OCI-LY7 (cell line): ENCODE data around the gene PMS1. TPM values are rescaled to one million over a fixed set of nuclear protein-coding genes. Genes with fewer than 3 reads are reported as not detected.

Experiments
- BruUV-seq: library from RNA; stranded (reverse); fragments of 400-500 nt; replicated peaks from 2 replicates; lab custom pipeline; 2021; lab: Mats Ljungman, UMichigan
- CTCF ChIA-PET: fragments of 300-600 bp; sonication (Branson Sonifier 250); formaldehyde crosslinking; loops from one replicate; lab custom pipeline; 2022; ENCODE audit warnings: antibody characterized with exemption; ENCODE audit not compliant: unreplicated experiment; lab: Charles Lee
- POLR2A ChIA-PET: fragments of 300-600 bp; sonication (Branson Sonifier 250); formaldehyde crosslinking; loops from one replicate; lab custom pipeline; 2022; ENCODE audit warnings: antibody characterized with exemption; lab: Charles Lee
- DNase-seq: peaks from one replicate; pipeline ENCODE4 v3.0.0-alpha.2; 2015; ENCODE audit warnings: low spot score
- H2AFZ ChIP-seq: fragments of 200-600 bp; sonication (generic), shearing (Covaris generic); 2 replicates; pipeline ENCODE4 v1.6.1; 2014; ENCODE audit warnings: mild to moderate bottlenecking, antibody characterized with exemption, low read length, moderate library complexity
- H3K27ac ChIP-seq: fragments of 200-600 bp; sonication (generic); 2 replicates; pipeline ENCODE4 v1.5.1; 2014; ENCODE audit warnings: mixed run types, low read depth, mild to moderate bottlenecking, moderate library complexity, low read length, inconsistent platforms; ENCODE audit not compliant: poor library complexity, severe bottlenecking
- H3K36me3 ChIP-seq: fragments of 200-600 bp; sonication (generic); 2 replicates; pipeline ENCODE4 v1.6.1; 2014; ENCODE audit warnings: mild to moderate bottlenecking, antibody characterized with exemption, low read length, moderate library complexity, mixed read lengths; ENCODE audit not compliant: insufficient read depth
- H3K4me1 ChIP-seq: fragments of 200-600 bp; sonication (generic); 2 replicates; pipeline ENCODE4 v1.5.1; 2014; ENCODE audit warnings: mild to moderate bottlenecking, low read length; ENCODE audit not compliant: insufficient read depth, poor library complexity, severe bottlenecking
- H3K4me2 ChIP-seq: fragments of 200-600 bp; sonication (generic); 2 replicates; pipeline ENCODE4 v1.6.1; 2014; ENCODE audit warnings: mild to moderate bottlenecking, low read length
- H3K4me3 ChIP-seq: fragments of 200-600 bp; sonication (generic); 2 replicates; pipeline ENCODE4 v1.5.1; 2014; ENCODE audit warnings: mild to moderate bottlenecking, low read depth, low read length; ENCODE audit not compliant: poor library complexity, severe bottlenecking
- H3K79me2 ChIP-seq: fragments of 200-600 bp; sonication (generic); 2 replicates; pipeline ENCODE4 v1.6.1; 2016; ENCODE audit warnings: low read depth, mild to moderate bottlenecking, low read length, moderate library complexity, mixed read lengths; ENCODE audit not compliant: insufficient read depth
- H3K9me2 ChIP-seq: fragments of 200-600 bp; sonication (generic); 2 replicates; pipeline ENCODE4 v1.6.1; 2016; ENCODE audit warnings: mild to moderate bottlenecking, low read length, mixed read lengths; ENCODE audit not compliant: insufficient read depth
- H3K9me3 ChIP-seq: fragments of 200-600 bp; sonication (generic); 2 replicates; pipeline ENCODE4 v1.6.1; 2014; ENCODE audit warnings: mild to moderate bottlenecking, mixed run types, low read length, mixed read lengths
- H4K20me1 ChIP-seq: fragments of 200-600 bp; sonication (generic); 2 replicates; pipeline ENCODE4 v1.6.1; 2014; ENCODE audit warnings: mild to moderate bottlenecking, antibody characterized with exemption, low read length, moderate library complexity, mixed read lengths; ENCODE audit not compliant: insufficient read depth
- EZH2phosphoT487 ChIP-seq: fragments of 200-600 bp; sonication (generic); IDR thresholded peaks from 2 replicates; pipeline ENCODE4 v1.6.1; 2018; ENCODE audit warnings: low read depth, borderline replicate concordance, mild to moderate bottlenecking, mixed run types, antibody characterized with exemption, low read length, moderate library complexity, mixed read lengths
- intact Hi-C: fragments of 100-400 bp; cut with micrococcal nuclease; formaldehyde crosslinking; loops from one replicate; pipeline ENCODE4 v1.10.0; 2022; ENCODE audit not compliant: unreplicated experiment
- total RNA-seq, 2 experiments: library from RNA; depleted of rRNA in 1 of 2; stranded (reverse); fragments of >200 nt in 1 of 2; shearing (Covaris generic) in 1 of 2; gene quantifications; 2 replicates each; pipeline ENCODE4 v1.2.3, GENCODE V29; 2014 to 2022
- TF ChIP-seq, protein P1 (sequence below): fragments of 200-600 bp; sonication (generic); conservative IDR thresholded peaks from 2 replicates; pipeline ENCODE4 v1.5.1; 2014; ENCODE audit warnings: mild to moderate bottlenecking, antibody characterized with exemption, low read length, moderate library complexity, mixed read lengths

PMS1 gene
- total RNA-seq, 2 experiments from 2014 or later = 31.2 to 72.2 TPM

DNA sequence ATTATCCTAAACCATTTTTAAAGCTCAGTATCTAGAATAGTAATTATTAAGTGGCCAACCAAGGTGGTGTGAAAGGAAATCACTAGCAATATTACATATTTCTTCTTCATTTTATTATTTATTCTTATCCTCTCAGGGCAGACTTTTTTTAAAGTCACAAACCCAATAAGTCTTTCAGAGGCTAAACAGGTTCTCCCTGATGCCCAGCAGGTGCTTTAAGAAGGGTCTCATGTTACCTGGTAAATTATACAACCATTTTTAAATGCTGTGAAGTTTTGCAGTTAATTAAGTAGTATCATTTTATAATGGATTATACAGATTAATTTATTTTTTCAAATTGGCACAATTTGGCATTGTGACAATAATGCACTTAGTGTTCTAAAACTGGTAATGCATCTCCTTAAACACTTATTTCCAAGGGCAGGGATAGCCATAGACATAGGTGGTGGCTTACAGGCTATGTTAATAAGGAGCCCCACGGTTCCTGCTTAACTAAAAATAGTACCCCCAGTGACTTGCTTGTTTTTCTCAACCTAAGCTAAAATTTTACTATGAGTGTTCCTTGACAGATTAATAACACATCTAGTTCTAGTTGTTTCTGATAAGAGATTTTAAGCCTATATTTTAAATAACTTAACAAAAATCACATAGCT lies 67.0 kb downstream of the PMS1 start:
- no TSS peak for BruUV-seq
- ChIA-PET CTCF (no interaction called here), POLR2A (interaction anchor here (0.6 to 0.7 kb wide), 2 partner anchors 51 to 398 kb away, joined by 3 to 4 read pairs; no protein-coding TSS in a partner anchor)

DNA sequence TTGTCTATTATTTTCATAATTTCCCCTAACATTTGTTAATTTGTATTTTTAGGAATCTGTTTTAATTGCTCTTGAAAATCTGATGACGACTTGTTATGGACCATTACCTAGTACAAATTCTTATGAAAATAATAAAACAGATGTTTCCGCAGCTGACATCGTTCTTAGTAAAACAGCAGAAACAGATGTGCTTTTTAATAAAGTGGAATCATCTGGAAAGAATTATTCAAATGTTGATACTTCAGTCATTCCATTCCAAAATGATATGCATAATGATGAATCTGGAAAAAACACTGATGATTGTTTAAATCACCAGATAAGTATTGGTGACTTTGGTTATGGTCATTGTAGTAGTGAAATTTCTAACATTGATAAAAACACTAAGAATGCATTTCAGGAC lies 69.9 kb downstream of the PMS1 start:
- Histone ChIP-seq H3K4me2 (no peak overlapping the region), H3K4me3 (no peak overlapping the region), H3K4me1 (no peaks in the 10 kb centered on the region), H3K79me2 (no peaks in the 10 kb centered on the region), H3K9me3 (no peaks in the 10 kb centered on the region), H3K36me3 (peaks cover 69% of the 10 kb centered on the region), H3K27ac (no peak overlapping the region), H4K20me1 (no peaks in the 10 kb centered on the region), H3K9me2 (no peaks in the 10 kb centered on the region), H2AFZ (no peak overlapping the region)
- BruUV-seq = no TSS peak
- POLR2A ChIA-PET = no interaction called here
- intact Hi-C loops = no loop called here
- TF ChIP-seq EZH2phosphoT487 = no peak
- TF ChIP-seq, protein P1, sequence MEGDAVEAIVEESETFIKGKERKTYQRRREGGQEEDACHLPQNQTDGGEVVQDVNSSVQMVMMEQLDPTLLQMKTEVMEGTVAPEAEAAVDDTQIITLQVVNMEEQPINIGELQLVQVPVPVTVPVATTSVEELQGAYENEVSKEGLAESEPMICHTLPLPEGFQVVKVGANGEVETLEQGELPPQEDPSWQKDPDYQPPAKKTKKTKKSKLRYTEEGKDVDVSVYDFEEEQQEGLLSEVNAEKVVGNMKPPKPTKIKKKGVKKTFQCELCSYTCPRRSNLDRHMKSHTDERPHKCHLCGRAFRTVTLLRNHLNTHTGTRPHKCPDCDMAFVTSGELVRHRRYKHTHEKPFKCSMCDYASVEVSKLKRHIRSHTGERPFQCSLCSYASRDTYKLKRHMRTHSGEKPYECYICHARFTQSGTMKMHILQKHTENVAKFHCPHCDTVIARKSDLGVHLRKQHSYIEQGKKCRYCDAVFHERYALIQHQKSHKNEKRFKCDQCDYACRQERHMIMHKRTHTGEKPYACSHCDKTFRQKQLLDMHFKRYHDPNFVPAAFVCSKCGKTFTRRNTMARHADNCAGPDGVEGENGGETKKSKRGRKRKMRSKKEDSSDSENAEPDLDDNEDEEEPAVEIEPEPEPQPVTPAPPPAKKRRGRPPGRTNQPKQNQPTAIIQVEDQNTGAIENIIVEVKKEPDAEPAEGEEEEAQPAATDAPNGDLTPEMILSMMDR = no peak
- CTCF ChIA-PET = no interaction called here
- DNase-seq = no peak

More for the DNA sequence above, 67.0 kb downstream of the PMS1 start:
- Histone ChIP-seq H3K4me2 (no peak overlapping the region), H3K4me3 (no peak overlapping the region), H3K79me2 (no peaks in the 10 kb centered on the region), H3K9me3 (no peaks in the 10 kb centered on the region), H3K36me3 (peaks cover 76% of the 10 kb centered on the region), H2AFZ (no peak overlapping the region), H3K4me1 (no peaks in the 10 kb centered on the region), H3K27ac (no peak overlapping the region), H3K9me2 (no peaks in the 10 kb centered on the region), H4K20me1 (no peaks in the 10 kb centered on the region)
- no peak for DNase-seq
- intact Hi-C loops = no loop called here
- TF ChIP-seq EZH2phosphoT487 = no peak
- TF ChIP-seq, protein P1 = no peak

DNA sequence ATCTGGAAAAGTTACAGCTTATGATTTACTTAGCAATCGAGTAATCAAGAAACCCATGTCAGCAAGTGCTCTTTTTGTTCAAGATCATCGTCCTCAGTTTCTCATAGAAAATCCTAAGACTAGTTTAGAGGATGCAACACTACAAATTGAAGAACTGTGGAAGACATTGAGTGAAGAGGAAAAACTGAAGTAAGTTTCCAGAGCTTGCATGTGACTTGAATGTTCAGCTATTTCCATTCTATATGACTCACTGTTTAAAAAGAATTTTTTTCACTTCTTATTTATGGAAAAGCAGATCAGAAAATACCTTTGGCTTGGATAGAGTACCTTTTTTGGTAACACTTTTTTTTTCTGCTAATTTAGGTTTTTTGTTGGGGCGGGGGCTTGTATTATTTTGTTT lies 70.7 kb downstream of the PMS1 start:
- ChIA-PET CTCF (no interaction called here), POLR2A (no interaction called here)
- H3K79me2 ChIP-seq = no peaks in the 10 kb centered on the region
- H3K9me3 ChIP-seq = no peaks in the 10 kb centered on the region
- no TSS peak for BruUV-seq
- peaks cover 69% of the 10 kb centered on the region for H3K36me3 ChIP-seq
- no peaks in the 10 kb centered on the region for H3K9me2 ChIP-seq
- no peaks in the 10 kb centered on the region for H4K20me1 ChIP-seq
- no peak overlapping the region for H3K27ac ChIP-seq
- intact Hi-C loops = no loop called here
- H3K4me3 ChIP-seq = no peak overlapping the region
- DNase-seq = no peak
- H3K4me1 ChIP-seq = no peaks in the 10 kb centered on the region
- H2AFZ ChIP-seq = no peak overlapping the region
- no peak for TF ChIP-seq EZH2phosphoT487
- TF ChIP-seq, protein P1 = no peak
- H3K4me2 ChIP-seq = no peak overlapping the region
